Measurements from ENCODE around the gene ALS2. TPM values are rescaled to one million over a fixed set of nuclear protein-coding genes. Genes with fewer than 3 reads are reported as not detected.

Gene ALS2
- total RNA-seq: 28.4 to 40.3 TPM (median 30.5 TPM) in 3 replicates
- long read RNA-seq, full-length matches to known transcripts: 16 of 29 reads
- long read RNA-seq, partial matches to known transcripts: 6 of 29 reads
- long read RNA-seq, other reads (novel, unspliced or antisense): 7 of 29 reads

GRCh38 chr2:201780674-201781493 is at the start of gene ALS2:
Gene ALS2, minus strand, starts transcription at chr2:201780933. Its CDS starts 12,048 bp downstream, at chr2:201768885.
- Mint-ChIP-seq H3K27ac (ENCODE audit: unreplicated experiment) (peak within 1 kb of the TSS; percentile 95), H3K27me3 (ENCODE audit: low read depth) (peaks cover 4% of the 10 kb centered on the region), H3K36me3 (ENCODE audit: low read depth) (no peaks in the 10 kb centered on the region), H3K4me3 (ENCODE audit: unreplicated experiment) (peak within 1 kb of the TSS; percentile 94), H3K9me3 (ENCODE audit: low read depth) (no peaks in the 10 kb centered on the region), H3K4me1 (ENCODE audit: low read depth) (peaks cover 48% of the 10 kb centered on the region)
- peak; percentile 99 for DNase-seq (ENCODE audit: low spot score)
- TF ChIP-seq, protein P1, sequence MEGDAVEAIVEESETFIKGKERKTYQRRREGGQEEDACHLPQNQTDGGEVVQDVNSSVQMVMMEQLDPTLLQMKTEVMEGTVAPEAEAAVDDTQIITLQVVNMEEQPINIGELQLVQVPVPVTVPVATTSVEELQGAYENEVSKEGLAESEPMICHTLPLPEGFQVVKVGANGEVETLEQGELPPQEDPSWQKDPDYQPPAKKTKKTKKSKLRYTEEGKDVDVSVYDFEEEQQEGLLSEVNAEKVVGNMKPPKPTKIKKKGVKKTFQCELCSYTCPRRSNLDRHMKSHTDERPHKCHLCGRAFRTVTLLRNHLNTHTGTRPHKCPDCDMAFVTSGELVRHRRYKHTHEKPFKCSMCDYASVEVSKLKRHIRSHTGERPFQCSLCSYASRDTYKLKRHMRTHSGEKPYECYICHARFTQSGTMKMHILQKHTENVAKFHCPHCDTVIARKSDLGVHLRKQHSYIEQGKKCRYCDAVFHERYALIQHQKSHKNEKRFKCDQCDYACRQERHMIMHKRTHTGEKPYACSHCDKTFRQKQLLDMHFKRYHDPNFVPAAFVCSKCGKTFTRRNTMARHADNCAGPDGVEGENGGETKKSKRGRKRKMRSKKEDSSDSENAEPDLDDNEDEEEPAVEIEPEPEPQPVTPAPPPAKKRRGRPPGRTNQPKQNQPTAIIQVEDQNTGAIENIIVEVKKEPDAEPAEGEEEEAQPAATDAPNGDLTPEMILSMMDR (IDR thresholded peaks at IDR 0.05): no peak

DNA sequence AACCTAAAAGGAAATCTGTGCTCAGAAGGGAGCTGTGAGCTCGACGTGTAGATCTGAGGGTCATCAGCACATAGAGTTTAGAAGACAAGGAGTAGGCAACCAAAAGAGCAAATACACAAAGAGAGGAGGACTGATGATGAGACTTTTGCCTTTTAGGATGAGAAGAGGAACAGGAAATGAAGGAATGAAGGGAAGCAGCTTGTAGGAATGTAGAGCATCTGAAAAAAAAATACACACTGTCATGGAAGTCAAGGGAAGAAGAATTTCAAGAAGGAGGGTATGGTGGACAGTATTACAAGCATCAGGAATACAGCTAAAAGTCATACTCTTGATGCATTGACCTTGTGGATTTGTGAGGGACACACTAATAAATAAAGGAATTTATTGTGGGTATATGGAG is 47.5 kb upstream of the ALS2 start:
- Mint-ChIP-seq H3K4me3 (ENCODE audit: unreplicated experiment) (no peak overlapping the region), H3K4me1 (ENCODE audit: low read depth) (peaks cover 70% of the 10 kb centered on the region), H3K36me3 (ENCODE audit: low read depth) (peaks cover 2% of the 10 kb centered on the region), H3K27me3 (ENCODE audit: low read depth) (no peaks in the 10 kb centered on the region), H3K27ac (ENCODE audit: unreplicated experiment) (peak overlapping the region; percentile 13), H3K9me3 (ENCODE audit: low read depth) (peaks cover 15% of the 10 kb centered on the region)
- no peak for DNase-seq (ENCODE audit: low spot score)
- TF ChIP-seq, protein P1 (IDR thresholded peaks at IDR 0.05): no peak

DNA sequence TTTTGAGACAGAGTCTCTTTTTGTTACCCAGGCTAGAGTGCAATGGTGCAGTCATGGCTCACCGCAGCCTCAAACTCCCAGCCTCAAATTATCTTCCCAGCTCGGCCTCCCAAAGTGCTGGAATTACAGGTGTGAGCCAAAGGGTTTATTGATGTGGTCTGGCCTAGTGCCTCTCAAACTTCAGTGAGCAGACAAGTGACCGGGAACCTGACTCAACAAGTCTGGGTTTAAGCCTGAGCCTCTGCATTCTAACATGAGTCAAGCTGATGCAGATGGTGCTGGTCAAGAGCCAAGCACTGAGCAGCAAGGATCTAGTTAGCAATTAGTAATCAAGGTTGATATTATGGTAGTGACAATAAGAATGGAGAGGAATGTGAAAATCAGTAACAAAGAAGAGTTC is 46.9 kb upstream of the ALS2 start:
- no peak for DNase-seq (ENCODE audit: low spot score)

GRCh38 chr2:201824212-201824611 is 43.5 kb upstream of the ALS2 start:
- DNase-seq (ENCODE audit: low spot score): no peak
- TF ChIP-seq, protein P1 (IDR thresholded peaks at IDR 0.05): no peak
- Mint-ChIP-seq H3K27ac (ENCODE audit: unreplicated experiment) (no peak overlapping the region), H3K36me3 (ENCODE audit: low read depth) (peaks cover 2% of the 10 kb centered on the region), H3K27me3 (ENCODE audit: low read depth) (no peaks in the 10 kb centered on the region), H3K4me3 (ENCODE audit: unreplicated experiment) (no peak overlapping the region), H3K4me1 (ENCODE audit: low read depth) (peaks cover 56% of the 10 kb centered on the region), H3K9me3 (ENCODE audit: low read depth) (peaks cover 12% of the 10 kb centered on the region)

More for the DNA sequence above, 46.9 kb upstream of the ALS2 start:
- no peak overlapping the region for H3K27ac Mint-ChIP-seq (ENCODE audit: unreplicated experiment)
- H3K27me3 Mint-ChIP-seq (ENCODE audit: low read depth): no peaks in the 10 kb centered on the region
- peaks cover 15% of the 10 kb centered on the region for H3K9me3 Mint-ChIP-seq (ENCODE audit: low read depth)
- H3K36me3 Mint-ChIP-seq (ENCODE audit: low read depth): peaks cover 2% of the 10 kb centered on the region
- H3K4me1 Mint-ChIP-seq (ENCODE audit: low read depth): peaks cover 70% of the 10 kb centered on the region
- H3K4me3 Mint-ChIP-seq (ENCODE audit: unreplicated experiment): no peak overlapping the region
- TF ChIP-seq, protein P1 (IDR thresholded peaks at IDR 0.05): no peak

GRCh38 chr2:201821080-201821479 is 40.3 kb upstream of the ALS2 start:
- no peaks in the 10 kb centered on the region for H3K27me3 Mint-ChIP-seq (ENCODE audit: low read depth)
- TF ChIP-seq, protein P1 (IDR thresholded peaks at IDR 0.05): no peak
- no peak overlapping the region for H3K4me3 Mint-ChIP-seq (ENCODE audit: unreplicated experiment)
- H3K36me3 Mint-ChIP-seq (ENCODE audit: low read depth): peaks cover 2% of the 10 kb centered on the region
- DNase-seq (ENCODE audit: low spot score): no peak
- peaks cover 49% of the 10 kb centered on the region for H3K4me1 Mint-ChIP-seq (ENCODE audit: low read depth)
- peaks cover 4% of the 10 kb centered on the region for H3K9me3 Mint-ChIP-seq (ENCODE audit: low read depth)
- H3K27ac Mint-ChIP-seq (ENCODE audit: unreplicated experiment): no peak overlapping the region
